Measurements from ENCODE around the gene CCDC179.

Gene CCDC179

DNA sequence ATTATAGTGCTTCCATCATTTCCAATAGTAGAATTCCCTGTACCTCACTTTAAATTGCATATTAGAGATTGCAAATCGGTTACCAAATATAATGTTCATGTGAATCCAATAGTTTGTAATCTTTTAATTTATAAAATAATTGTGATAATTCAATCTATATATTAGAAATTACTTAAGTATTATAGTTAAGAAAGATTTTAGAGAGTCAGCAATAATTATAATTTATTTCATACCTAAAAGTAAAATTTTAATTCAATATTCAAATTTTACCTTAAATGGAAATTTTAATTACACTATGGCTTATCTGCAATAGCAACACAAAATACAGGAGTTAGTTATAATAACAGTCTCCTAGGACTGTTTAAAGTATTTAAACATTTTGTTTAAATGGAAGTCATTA is 13.5 kb downstream of the CCDC179 start:
- TF ChIP-seq, protein P1, sequence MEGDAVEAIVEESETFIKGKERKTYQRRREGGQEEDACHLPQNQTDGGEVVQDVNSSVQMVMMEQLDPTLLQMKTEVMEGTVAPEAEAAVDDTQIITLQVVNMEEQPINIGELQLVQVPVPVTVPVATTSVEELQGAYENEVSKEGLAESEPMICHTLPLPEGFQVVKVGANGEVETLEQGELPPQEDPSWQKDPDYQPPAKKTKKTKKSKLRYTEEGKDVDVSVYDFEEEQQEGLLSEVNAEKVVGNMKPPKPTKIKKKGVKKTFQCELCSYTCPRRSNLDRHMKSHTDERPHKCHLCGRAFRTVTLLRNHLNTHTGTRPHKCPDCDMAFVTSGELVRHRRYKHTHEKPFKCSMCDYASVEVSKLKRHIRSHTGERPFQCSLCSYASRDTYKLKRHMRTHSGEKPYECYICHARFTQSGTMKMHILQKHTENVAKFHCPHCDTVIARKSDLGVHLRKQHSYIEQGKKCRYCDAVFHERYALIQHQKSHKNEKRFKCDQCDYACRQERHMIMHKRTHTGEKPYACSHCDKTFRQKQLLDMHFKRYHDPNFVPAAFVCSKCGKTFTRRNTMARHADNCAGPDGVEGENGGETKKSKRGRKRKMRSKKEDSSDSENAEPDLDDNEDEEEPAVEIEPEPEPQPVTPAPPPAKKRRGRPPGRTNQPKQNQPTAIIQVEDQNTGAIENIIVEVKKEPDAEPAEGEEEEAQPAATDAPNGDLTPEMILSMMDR (IDR thresholded peaks at IDR 0.05; ENCODE audit: extremely low read depth, missing control alignments) = no peak
- no peak for DNase-seq (ENCODE audit: low spot score)

DNA sequence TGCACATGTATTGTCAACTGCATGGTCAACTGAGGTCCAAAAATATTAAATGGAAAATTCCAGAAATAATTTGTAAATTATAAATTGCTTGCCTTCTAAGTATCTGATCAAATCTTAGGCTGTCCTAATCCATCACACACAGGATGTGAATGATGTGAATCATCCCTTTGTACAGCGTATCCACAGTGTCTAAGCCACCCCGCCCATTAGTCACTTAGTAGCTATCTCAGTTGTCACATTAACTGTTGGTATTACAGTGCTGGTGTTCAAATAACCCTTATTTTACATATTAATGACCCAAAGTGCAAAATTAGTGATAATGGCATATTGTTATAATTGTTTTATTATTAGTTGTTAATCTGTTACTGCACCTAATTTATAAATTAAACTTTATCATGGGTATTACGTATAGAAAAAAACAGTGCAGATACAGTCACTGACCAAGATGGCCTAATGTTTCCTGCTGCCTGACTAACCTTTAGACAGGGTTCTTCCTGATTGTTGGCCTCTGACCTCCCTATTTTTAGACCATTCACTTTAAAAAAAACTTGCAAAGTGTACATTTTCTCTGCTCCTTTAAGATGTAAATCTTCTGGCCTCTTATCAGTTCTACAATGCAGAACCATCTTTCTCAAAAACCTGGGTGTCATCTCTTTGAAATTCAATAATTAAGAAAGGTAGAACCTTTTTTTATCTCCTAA is 27.8 kb downstream of the CCDC179 start:
- TF ChIP-seq, protein P1 (IDR thresholded peaks at IDR 0.05; ENCODE audit: extremely low read depth, missing control alignments) = no peak
- no peak for DNase-seq (ENCODE audit: low spot score)

DNA sequence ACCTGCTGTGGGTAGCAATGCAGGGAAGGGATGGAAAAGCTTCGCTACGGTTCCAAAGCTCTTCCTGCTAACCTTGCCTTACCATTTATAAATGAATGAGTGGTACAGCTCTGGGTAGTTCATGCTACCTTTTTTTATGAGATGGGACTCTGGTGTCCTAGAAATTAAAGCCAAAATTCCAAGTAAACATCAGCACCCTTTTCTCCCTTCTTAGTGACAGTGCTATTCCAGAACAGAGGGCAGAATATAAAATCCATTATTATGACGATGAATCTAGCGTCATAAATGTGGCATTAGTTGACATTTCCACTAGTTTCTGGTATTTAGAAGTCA is 30.2 kb downstream of the CCDC179 start:
- TF ChIP-seq, protein P1 (IDR thresholded peaks at IDR 0.05; ENCODE audit: extremely low read depth, missing control alignments) = no peak
- no peak for DNase-seq (ENCODE audit: low spot score)

DNA sequence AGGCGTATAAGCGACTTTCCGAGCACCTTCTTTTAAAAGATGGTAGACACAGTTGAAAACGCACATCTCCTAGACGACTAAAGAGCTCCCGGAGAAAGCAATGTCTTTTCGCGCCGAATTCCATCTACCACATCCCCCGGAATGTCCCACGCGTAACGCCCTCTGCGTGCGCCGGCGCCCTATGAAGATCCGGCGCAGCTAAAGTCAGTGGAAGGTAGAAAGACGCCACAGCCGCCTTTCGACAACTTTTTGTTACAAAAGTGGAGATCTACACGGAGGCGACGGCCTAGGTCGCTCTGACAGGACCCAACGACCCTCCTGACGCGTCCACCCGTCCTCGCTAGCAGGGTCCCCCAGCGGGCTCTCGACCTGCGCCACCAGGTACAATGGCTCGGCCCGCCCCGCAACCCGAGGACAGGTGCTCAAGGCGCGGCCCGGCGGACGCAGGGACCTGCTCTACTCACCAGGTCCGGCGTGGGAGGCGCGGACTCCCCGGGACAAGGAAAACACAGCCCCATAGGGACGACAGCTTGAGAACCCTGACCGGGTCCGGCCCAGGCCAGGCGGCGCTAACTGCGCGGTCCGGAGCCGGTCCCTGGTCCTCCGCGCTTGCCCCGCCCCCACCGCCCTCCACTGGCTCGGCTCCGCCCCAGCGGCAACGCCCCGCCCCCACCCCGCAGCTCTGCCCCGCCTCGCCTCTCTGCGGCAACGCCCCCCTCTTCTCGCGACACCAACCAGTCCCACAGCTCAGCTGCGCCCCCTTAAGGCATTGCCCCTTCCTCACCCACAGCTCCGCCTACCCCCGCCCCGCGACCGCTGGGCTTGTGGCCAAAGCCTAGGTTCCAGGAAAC is 30.8 kb downstream of the CCDC179 start, which contains the start of gene SVIP:
Gene SVIP, minus strand, starts transcription at position 571 of the 851 bp plus-strand sequence. Its CDS starts 53 bp downstream, at position 518.
- TF ChIP-seq, protein P1 (IDR thresholded peaks at IDR 0.05; ENCODE audit: extremely low read depth, missing control alignments) = peak; percentile 80
- peak; percentile 92 for DNase-seq (ENCODE audit: low spot score)

DNA sequence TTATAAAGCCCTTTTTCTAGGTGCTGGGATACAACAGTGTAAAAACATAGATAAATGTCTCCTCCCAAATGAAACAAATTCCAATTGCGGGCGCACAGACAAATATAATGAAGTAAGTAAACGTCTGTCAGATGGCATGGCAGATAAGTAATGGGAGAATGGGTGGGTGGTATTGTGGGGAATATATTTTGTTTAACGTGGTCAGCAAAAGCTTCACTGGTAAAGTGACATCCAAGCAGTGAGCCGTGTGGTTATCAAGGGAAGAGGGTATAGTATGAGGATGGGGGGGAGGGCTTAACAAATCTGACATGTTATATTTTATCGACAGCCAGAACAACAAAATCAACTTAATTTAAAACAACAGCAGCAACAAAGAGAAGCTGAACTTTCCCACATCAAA is 31.9 kb downstream of the CCDC179 start:
- no peak for DNase-seq (ENCODE audit: low spot score)
- TF ChIP-seq, protein P1 (IDR thresholded peaks at IDR 0.05; ENCODE audit: extremely low read depth, missing control alignments) = no peak

DNA sequence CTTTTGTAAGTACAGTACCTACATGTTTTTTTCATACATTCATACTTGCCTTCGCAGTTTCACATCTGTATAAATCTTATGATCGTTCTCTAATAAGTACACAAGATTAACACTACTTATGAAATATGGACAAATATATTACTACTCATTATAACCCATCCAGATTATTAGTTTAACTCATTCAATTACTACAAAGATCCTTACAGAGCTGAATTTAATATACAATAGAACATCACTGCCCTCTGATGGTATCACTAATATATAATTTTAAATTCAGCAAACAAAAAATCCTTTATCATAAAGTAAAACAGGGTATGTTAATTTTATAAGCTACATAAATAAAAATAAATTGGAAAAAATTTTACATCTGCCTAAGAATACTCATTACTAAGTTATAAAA is 38.1 kb downstream of the CCDC179 start:
- TF ChIP-seq, protein P1 (IDR thresholded peaks at IDR 0.05; ENCODE audit: extremely low read depth, missing control alignments) = no peak
- no peak for DNase-seq (ENCODE audit: low spot score)

DNA sequence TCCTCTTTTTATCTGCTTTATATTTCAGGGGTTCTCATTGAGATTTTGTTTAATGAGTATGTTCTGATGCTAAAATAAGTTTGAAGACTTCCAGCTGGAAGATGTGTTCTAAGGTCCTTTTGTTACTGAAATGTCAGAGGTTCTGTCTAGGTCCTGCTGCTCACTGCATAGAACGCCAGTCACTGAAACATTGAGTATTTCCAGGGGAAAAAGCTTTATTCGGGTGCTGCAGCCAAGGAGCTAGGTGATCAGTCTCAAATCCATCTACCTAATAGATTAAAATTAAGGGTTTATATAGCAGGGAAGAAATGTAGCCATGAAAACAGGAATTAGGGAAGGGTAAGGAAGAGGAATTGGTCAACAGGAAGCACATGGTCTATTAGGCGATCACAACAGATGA is 50.4 kb downstream of the CCDC179 start:
- TF ChIP-seq, protein P1 (IDR thresholded peaks at IDR 0.05; ENCODE audit: extremely low read depth, missing control alignments) = no peak
- no peak for DNase-seq (ENCODE audit: low spot score)

Measured in GM20000 (cell line).